Ovary (tissue), 3 donors: ENCODE results near the gene LRP1B.

ENCODE experiments used
- CTCF ChIP-seq, 3 donors: fragments of 450-650 bp in 2 of 3; fragments of 200-600 bp in 1 of 3; IDR thresholded peaks; one replicate each; pipeline versions ENCODE4 v1.5.1 to v1.8.0; 2016 to 2022; ENCODE audit warnings: antibody characterized with exemption in 3 of 3, mild to moderate bottlenecking in 1 of 3
- POLR2A ChIP-seq: fragments of 450-650 bp; IDR thresholded peaks from one replicate; pipeline ENCODE4 v1.6.1; 2017; ENCODE audit warnings: antibody characterized with exemption, mild to moderate bottlenecking, moderate library complexity
- donor health status: DM: no; HTN: no; CAD: no.

GRCh38 chr2:140508756-140509155, 1622.1 kb downstream of the LRP1B start:
- no peak for TF ChIP-seq POLR2A
- no peak for TF ChIP-seq CTCF (IDR thresholded peaks at IDR 0.05)
